Amygdala (tissue), 56 donors: Measurements from ENCODE around the gene IGF1R.

Source experiments
- DNase-seq, 56 donors: peaks; one replicate each; lab custom pipeline; 2025; lab: John Stamatoyannopoulos, UW

The IGF1R gene

GRCh38 chr15:98722209-98722608 lies 73.9 kb downstream of the IGF1R start:
- no peak for DNase-seq

DNA sequence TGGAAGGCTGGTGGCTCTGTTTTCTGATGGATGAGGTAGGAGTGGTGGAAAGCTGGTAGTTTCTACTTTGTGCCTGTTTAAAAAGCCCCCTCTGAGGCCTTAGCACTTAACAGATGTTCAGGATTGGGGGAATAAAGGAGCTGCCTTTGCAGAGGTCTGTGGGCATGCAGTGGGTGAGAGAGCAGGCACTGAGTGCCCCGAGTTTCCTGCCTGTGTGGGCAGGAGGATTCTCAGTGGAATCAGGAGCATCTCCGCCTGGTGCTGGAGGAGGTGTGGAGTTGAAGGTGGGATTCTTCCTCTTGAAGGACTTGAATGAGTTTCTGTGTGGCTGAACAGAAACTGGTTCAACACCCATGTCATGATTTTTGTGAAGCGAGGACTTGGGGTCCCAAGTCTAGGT lies 74.3 kb downstream of the IGF1R start:
- DNase-seq: no peak

GRCh38 chr15:98723195-98723594 lies 74.9 kb downstream of the IGF1R start:
- DNase-seq: no peak

DNA sequence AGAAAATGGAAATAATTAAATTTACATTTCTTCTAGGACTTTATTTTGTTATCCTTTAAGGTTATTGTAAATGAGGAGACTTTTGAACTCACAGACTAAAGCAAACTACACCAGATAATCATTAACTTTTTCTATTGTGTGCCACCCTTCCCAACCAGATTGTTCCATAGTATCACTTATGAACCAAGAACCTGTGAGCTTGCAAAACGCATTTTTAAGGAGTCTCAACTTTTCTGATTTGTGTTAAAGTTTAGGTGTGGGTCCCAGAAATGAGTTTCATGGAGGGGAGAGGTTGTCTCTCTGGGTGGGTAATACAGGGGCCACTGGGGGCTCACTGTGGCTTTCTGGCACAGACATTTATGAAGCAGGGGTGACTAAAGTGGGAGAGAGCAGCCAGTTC lies 75.7 kb downstream of the IGF1R start:
- no peak for DNase-seq

DNA sequence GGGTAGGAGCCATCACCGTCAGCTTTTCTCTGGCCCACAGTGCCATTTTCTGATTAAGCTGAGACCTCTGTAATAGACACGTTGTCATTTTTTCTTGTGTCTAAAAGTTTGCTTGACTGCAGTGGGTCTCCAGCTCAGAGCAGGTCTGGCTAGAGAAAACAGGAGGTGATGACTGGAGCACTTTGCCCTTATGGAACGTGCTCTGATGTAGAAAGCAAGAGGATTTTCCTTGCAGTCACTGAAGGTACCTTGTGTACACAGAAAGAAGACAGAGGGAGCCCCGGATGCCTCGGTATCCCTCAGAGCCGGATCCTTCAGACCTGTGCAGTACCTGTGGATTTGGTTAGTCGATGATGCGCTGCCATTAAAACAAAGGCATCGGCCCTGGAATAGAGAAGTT lies 76.2 kb downstream of the IGF1R start:
- DNase-seq: no peak

DNA sequence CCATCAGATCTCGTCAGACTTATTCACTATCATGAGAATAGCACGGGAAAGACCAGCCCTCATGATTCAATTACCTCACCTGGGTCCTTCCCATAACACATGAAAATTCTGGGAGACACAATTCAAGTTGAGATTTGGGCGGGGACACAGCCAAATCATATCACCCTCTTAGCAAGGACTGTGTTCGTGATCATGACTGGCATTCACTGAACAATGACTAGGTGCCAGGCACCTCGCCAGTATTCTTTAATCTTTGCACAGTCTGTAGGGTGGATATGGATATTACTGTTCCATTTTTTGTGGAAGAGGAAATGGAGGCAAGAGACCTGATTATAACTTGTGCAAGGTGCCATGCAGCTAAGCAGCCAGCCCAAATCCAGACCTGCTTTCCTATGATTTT lies 77.5 kb downstream of the IGF1R start:
- DNase-seq: no peak

DNA sequence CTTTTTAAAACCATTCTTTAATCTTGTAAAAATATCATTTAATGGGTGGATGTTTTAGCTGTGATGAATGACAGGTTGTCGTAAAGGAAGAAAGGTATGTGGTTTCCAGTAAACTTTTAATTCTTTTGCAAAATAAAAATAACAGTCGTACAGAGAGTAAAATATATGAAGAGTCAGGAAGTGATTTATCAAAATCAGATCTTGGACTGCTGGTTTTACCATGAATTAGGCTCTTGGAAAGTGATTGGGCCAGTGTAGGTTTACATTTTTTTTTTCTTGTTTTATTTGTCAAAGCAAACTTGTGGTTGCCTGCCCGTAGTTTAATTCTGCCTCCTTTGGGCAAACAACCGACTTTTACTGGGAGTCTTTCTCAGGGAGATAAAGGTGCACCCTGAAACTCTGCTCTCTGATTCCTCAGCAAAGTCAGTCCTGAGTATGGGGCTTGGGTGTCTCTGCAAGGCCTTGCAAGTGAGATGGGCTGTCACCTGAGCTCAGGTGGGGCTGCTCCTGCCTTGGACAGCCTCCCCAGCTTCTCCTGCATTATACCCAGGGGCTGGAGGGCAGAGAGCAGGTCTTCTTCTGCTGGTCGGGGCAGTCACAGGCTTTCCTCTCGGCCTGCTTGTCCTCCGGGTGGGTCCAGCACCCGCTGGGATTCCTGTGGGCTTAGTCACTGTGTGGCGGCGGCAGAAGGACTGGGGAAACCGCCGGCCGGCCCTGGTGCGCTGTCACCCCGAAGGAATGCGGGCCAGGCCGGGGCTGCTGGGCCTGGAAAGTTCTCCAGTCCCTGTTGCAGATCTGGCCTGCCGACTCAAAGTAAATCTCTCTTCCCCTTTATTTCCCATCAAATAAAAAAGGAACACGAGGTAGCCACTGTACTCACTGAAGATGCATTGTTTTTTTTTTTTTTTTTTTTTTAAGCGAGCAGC lies 79.0 kb downstream of the IGF1R start:
- peak in 9 of 56 donors; percentile 8 to 47 (median 20) for DNase-seq

DNA sequence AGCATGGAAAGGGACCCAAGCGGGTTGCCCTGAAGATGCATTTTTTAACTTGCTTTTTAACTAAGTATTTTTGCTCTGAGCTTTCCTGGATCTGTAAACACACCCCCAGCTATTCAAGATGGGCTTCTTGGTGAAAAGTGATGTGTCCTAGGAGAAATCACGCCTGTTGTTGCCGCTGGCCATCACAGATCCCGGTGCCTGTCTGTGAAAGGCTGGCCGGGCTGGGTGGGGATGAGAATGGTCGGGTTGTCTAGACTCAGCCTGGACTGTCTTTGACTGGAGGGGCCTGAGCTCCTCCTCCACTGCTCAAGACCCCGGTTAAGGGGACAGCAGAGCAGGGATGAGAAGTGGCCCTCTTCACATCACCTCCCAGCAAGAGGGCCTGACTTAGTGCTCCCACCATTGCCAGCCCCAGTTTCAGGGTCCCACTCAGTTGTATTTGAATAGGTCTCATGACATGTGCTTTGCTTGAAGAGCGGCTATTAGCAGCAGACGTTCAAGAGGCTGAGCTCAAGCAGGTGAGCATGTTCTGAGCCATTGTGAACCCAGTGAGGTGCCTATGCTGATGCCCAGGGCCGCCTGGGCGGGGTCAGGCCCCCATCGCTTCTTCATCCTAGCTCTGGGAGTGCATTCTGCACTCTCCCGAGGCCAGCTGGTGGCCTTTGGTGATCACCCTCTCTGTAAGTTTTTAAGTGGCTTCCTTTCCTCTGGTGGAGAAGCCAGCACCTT lies 79.9 kb downstream of the IGF1R start:
- DNase-seq: no peak

DNA sequence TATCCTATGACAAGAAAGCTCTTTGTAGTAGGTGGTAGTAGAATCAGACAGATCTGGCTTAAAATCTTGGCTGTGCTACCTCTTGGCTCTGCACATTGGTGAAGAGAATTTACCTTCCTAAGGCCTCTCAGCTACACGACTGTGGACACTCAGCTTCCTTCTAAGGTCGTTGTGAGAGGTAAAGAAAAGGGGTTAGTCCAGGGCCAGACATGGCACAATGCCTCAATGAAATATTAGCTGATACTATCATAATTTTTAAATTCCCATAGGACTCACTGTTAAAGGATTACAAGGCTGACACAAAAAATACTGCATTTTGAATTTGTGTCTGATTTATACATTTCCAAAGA lies 80.4 kb downstream of the IGF1R start:
- DNase-seq: no peak

GRCh38 chr15:98729446-98730042 lies 81.2 kb downstream of the IGF1R start:
- DNase-seq: no peak

DNA sequence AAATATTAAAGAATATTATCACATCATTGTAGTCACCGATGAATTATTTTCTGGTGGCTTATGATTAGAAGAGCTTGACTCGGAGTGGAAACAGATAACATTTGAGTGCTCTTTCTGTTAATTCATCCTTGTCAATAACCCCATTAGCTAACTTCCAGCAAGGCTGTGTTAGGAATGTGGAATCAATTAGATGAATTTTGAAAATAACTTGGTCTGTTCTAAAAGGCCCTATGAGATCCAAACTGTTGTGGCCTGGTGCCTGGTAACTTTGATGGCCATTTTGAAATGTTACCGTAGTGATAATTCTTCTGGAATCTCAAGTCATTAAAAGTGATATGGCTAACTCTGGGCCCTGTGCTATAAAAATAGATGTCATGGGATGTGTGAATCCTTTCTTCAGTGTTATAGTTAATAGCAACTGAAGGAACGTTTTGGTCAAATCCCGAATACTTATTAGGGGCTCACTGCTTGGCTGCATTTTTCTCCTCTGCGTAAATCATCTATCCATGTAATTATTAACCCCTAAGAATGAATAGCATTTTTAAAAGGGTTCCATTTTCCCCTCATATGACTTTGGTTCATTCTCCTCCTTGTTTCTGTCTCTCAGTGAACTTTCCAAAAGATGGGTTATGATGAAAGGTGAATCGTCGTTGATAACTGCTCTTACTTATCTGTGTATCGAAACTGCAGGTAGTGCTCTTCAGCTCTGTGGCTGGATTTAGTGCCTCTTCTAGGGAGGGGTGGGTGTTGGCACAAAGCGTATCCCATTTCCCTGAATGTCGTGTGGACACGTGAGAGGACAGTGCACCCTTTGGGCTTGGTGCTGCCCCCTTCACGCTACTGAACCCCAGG lies 82.7 kb downstream of the IGF1R start:
- no peak for DNase-seq

GRCh38 chr15:98731712-98732450 lies 83.5 kb downstream of the IGF1R start:
- DNase-seq: no peak

GRCh38 chr15:98733098-98733497 lies 84.8 kb downstream of the IGF1R start:
- no peak for DNase-seq

GRCh38 chr15:98734466-98735199 lies 86.3 kb downstream of the IGF1R start:
- DNase-seq: no peak

- DNase-seq: no peak
Measured at GRCh38 chr15:98735304-98735703, 87.0 kb downstream of the IGF1R start.

GRCh38 chr15:98735895-98736617 lies 87.7 kb downstream of the IGF1R start:
- DNase-seq: no peak

- no peak for DNase-seq
Measured at GRCh38 chr15:98737159-98737558, 88.8 kb downstream of the IGF1R start.

GRCh38 chr15:98737721-98738120 lies 89.4 kb downstream of the IGF1R start:
- no peak for DNase-seq
